PFSK-1 (cell line): ENCODE results near the gene CENPB.
A peak's percentile ranks its signal among the peaks of the same experiment; 100 is the strongest.

Source experiments
- FOXP2 ChIP-seq: optimal IDR thresholded peaks from 2 replicates; pipeline ENCODE3; 2011; ENCODE audit warnings: borderline replicate concordance, control low read depth, inconsistent platforms; ENCODE audit not compliant: insufficient read depth; ENCODE audit errors: extremely low read length, extremely low read depth
- POLR2AphosphoS5 ChIP-seq: IDR thresholded peaks from 2 replicates; pipeline ENCODE4 v1.6.1; 2012; ENCODE audit warnings: low read depth, mild to moderate bottlenecking, control low read depth, low read length, moderate library complexity
- SIN3A ChIP-seq: IDR thresholded peaks from 2 replicates; pipeline ENCODE4 v1.6.1; 2012; ENCODE audit warnings: mild to moderate bottlenecking, low read length, moderate library complexity, borderline replicate concordance; ENCODE audit not compliant: insufficient read depth
- TAF1 ChIP-seq: IDR thresholded peaks from 2 replicates; pipeline ENCODE4 v1.6.1; 2012; ENCODE audit warnings: low read length, control low read depth, borderline replicate concordance; ENCODE audit not compliant: insufficient read depth
- TF ChIP-seq, protein P1 (sequence below), 2 experiments: IDR thresholded peaks; 2 replicates each; pipeline versions ENCODE4 v1.6.1 to v1.8.0; 2011 to 2012; ENCODE audit warnings: low read depth in 2 of 2, low read length in 2 of 2, control low read depth in 1 of 2, inconsistent platforms in 1 of 2, mild to moderate bottlenecking in 1 of 2, moderate library complexity in 1 of 2; ENCODE audit not compliant: insufficient read depth in 1 of 2

The CENPB gene

DNA sequence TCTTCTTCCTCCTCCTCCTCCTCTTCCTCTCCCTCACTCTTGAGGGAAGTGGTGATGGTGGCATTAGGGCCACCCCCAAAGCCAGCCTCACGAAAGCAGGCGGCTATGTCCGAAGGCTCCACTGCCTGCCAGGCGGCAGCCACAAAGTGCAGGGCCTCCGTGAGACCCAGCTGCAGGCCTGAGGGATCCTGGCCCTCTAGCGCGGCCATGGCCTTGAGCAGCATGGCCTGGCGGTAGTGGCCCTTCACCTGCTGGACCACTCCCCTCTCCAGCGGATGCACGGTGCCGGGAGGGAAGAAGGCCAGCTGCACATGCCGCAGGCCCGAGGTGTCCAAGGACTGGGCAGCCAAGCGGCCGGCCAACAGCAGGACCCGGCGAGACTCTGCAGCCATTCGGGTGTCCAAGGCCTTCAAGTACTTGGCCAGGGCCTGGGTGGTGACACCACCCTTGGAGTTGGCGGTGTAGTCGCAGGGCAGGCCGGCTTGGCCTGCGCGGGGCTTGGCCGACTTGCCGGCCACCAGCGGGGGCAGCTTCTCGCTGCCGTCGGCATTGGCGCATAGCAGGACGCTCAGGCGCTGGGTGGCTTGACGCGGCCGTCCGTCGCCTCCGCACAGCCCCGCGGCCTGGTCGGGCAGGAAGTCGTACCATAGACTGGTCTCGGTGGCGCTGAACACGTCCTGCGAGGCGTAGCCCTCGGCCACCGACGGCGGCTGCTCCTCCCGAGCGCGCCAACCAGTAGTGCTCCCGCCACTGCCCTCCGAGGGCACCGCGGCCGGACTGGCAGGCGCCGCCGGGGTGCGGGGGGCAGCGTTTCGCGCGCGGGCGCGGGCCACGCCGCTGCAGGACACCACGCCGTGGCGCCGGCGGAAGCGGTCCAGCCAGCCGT lies 1.1 kb downstream of the CENPB start:
- TF ChIP-seq POLR2AphosphoS5, result 0 out of 2 replicates have a peak, but pooled peaks have one; percentile 3
- no peak for TF ChIP-seq TAF1

DNA sequence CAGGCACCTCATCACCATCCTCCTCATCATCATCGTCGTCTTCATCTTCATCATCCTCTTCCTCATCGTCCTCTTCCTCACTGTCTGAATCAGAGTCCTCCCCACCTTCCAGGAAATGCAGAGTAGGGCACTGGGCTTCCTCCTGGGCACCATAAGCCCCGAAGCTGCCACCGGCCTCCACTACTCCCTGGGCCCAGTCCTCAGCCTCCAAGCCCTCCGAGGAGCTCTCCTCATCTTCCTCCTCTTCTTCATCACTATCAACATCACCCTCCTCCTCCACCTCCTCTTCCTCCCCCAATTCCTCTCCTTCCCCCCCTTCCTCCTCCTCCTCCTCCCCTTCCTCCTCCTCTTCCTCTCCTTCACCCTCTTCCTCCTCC lies 1.7 kb downstream of the CENPB start:
- TF ChIP-seq, protein P1, sequence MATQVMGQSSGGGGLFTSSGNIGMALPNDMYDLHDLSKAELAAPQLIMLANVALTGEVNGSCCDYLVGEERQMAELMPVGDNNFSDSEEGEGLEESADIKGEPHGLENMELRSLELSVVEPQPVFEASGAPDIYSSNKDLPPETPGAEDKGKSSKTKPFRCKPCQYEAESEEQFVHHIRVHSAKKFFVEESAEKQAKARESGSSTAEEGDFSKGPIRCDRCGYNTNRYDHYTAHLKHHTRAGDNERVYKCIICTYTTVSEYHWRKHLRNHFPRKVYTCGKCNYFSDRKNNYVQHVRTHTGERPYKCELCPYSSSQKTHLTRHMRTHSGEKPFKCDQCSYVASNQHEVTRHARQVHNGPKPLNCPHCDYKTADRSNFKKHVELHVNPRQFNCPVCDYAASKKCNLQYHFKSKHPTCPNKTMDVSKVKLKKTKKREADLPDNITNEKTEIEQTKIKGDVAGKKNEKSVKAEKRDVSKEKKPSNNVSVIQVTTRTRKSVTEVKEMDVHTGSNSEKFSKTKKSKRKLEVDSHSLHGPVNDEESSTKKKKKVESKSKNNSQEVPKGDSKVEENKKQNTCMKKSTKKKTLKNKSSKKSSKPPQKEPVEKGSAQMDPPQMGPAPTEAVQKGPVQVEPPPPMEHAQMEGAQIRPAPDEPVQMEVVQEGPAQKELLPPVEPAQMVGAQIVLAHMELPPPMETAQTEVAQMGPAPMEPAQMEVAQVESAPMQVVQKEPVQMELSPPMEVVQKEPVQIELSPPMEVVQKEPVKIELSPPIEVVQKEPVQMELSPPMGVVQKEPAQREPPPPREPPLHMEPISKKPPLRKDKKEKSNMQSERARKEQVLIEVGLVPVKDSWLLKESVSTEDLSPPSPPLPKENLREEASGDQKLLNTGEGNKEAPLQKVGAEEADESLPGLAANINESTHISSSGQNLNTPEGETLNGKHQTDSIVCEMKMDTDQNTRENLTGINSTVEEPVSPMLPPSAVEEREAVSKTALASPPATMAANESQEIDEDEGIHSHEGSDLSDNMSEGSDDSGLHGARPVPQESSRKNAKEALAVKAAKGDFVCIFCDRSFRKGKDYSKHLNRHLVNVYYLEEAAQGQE (IDR thresholded peaks at IDR 0.05; ENCODE audit: insufficient read depth in 1 of 2, low read depth in 2 of 2, low read length in 2 of 2), result no peak
- no peak for TF ChIP-seq TAF1
- no peak for TF ChIP-seq FOXP2
- no peak for TF ChIP-seq SIN3A
- TF ChIP-seq POLR2AphosphoS5, result no peak; the same call in 1 of the 2 replicates

DNA sequence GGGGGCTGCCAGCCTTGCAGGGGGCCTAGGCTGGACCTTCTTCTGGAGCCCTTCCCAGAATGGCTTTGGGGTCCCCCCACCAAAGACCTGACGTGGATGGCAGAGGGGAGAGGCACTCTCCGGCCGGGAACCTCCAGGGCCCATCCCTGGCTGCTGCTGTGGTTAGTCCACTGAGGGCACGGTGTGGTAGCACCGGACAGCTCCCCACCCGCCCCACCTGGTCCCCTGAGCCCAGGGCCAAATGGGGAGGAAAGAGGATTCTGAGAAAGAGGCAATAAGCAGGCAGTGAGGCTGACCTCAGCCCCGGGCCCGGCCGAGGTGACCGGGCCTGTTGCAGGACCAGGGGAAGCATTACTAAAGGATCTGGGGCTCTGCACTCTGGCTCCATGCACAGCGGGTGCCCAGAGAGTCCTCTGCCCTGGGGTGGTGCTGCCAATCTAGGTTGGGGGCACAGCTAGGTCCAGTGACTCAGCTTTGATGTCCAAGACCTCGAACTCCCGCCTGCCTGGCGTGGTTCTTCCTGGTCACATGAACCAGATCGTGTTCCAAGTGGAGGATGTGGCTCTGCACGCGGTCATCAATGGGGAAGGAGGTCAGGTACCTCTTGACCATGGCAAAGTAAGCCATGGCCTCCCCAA lies 2.2 kb downstream of the CENPB start:
- TF ChIP-seq POLR2AphosphoS5, result no peak; the same call in 1 of the 2 replicates
- TF ChIP-seq, protein P1 (IDR thresholded peaks at IDR 0.05; ENCODE audit: insufficient read depth in 1 of 2, low read depth in 2 of 2, low read length in 2 of 2), result peak; percentile 48 to 71; a peak in 2 of 4 replicates
- TF ChIP-seq FOXP2, result no peak

DNA sequence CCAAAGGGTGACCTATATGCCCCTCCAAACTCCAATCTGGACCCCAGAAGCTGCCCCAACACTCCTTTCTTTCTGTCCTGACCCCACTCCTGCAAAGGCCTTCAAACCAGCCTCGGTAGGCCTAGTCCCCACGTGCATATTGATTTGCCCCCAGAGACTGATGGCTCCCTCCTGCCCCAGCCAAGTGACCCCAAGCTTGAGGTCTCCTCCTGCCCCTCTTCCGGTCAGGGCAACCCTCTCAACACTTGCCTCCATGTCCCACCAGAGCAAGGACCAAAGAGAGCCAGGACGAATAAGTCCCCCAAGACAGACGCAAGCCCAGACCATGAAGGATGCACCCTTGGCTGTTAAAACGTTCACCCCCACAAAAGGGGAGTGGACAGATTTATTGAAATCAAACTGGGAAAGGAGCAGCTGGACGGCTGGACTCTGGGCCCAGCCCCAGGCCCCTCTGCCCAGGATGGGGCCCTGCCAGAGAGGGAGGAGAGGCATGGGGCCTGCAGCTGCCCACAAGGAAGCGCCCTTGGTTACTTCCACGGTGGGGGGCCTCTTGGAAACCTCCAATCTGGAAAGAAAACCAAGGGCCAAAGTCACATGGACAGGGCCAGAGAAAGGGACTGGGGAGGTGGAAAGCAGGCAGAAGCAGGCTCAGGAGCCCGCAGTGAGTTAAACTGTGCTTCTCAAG lies 2.9 kb downstream of the CENPB start:
- no peak for TF ChIP-seq FOXP2
- TF ChIP-seq, protein P1 (IDR thresholded peaks at IDR 0.05; ENCODE audit: insufficient read depth in 1 of 2, low read depth in 2 of 2, low read length in 2 of 2), result no peak
- TF ChIP-seq POLR2AphosphoS5, result 0 out of 2 replicates have a peak, but pooled peaks have one; percentile 5
- no peak for TF ChIP-seq TAF1
- TF ChIP-seq SIN3A, result no peak

DNA sequence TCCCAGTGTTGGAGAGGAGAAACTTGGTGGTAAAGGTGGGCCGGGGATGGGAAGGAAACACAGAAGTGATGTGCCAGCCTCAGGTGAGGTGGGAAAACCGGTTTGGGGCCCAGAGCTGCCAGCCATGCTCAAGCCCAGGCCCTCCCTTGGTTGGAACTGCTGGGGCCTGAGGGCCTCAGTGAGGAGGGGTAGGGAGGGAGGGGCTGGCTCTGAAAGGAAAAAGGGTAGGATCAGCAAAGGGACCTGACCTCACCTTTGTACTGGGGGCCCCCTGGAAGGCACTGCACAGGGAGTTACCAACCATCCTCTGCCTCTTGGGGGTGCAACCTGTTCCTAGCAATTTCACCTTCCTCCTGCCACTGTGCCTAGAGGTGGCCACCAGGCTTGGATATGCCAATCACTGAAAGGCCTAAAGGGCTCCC lies 3.5 kb downstream of the CENPB start:
- TF ChIP-seq, protein P1 (IDR thresholded peaks at IDR 0.05; ENCODE audit: insufficient read depth in 1 of 2, low read depth in 2 of 2, low read length in 2 of 2), result no peak
- TF ChIP-seq TAF1, result no peak
- TF ChIP-seq FOXP2, result no peak
- 0 out of 2 replicates have a peak, but pooled peaks have one; percentile 7 for TF ChIP-seq POLR2AphosphoS5
- TF ChIP-seq SIN3A, result no peak
